ENCODE results near the gene RNF8. TPM values are rescaled to one million over a fixed set of nuclear protein-coding genes. Genes with fewer than 3 reads are reported as not detected.
"Not testable (repeated sequence)": the region's sequence is repeated elsewhere in the genome, so short reads cannot be mapped to it uniquely, and the experiment has no call there.

Gene RNF8
- total RNA-seq, 1 experiment from 2014 or later = 22.0 TPM

DNA sequence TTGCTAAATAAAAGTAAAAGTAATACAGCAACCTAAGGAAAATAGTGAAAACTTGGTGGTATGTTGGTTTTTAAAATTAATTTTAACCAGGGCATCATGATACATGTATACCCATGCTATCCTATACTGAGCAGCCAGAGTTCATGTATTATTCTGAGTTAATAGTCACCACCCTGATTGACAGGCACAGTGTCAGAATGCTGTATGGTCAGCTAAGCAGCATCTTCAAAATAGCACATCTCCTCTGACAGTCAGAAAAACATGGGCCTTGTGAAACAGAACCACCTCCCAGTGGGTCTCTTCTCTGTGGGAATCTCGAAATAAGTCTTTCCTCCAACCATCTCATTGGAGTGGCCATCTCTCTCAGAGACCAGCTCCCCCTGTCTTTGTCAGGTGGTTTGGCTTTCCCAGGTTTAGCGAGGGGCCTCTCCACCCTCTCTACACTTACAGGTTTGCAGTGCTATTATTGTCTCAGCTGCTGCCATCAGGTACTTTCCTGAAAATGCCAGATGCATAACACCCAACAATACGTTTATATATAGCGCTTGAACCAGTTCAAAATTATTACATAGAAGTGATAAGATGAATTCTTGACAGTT, 47.1 kb upstream of the RNF8 start:
- intact Hi-C loops (cut with micrococcal nuclease) = no loop called here
- Mint-ChIP-seq H3K27me3 (ENCODE audit: insufficient read depth, unreplicated experiment) (no peaks in the 10 kb centered on the region), H3K9me3 (ENCODE audit: unreplicated experiment) (no peaks in the 10 kb centered on the region), H3K27ac (ENCODE audit: low read depth, unreplicated experiment) (no peak overlapping the region), H3K4me1 (ENCODE audit: insufficient read depth, unreplicated experiment) (no peaks in the 10 kb centered on the region), H3K36me3 (ENCODE audit: insufficient read depth, unreplicated experiment) (peaks cover 32% of the 10 kb centered on the region), H3K4me3 (ENCODE audit: unreplicated experiment) (no peak overlapping the region)
- no TSS peak for BruUV-seq (replicated peaks)
- ChIA-PET CTCF (interaction anchor here (0.5 to 2.4 kb wide), 2 partner anchors 19 to 75 kb away, joined by 3 to 15 read pairs; no protein-coding TSS in a partner anchor), POLR2A (interaction anchor here (1.1 kb wide), 1 partner anchor 20 kb away, joined by 3 read pairs; no protein-coding TSS in a partner anchor)
- TF ChIP-seq, protein P1, sequence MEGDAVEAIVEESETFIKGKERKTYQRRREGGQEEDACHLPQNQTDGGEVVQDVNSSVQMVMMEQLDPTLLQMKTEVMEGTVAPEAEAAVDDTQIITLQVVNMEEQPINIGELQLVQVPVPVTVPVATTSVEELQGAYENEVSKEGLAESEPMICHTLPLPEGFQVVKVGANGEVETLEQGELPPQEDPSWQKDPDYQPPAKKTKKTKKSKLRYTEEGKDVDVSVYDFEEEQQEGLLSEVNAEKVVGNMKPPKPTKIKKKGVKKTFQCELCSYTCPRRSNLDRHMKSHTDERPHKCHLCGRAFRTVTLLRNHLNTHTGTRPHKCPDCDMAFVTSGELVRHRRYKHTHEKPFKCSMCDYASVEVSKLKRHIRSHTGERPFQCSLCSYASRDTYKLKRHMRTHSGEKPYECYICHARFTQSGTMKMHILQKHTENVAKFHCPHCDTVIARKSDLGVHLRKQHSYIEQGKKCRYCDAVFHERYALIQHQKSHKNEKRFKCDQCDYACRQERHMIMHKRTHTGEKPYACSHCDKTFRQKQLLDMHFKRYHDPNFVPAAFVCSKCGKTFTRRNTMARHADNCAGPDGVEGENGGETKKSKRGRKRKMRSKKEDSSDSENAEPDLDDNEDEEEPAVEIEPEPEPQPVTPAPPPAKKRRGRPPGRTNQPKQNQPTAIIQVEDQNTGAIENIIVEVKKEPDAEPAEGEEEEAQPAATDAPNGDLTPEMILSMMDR (IDR thresholded peaks at IDR 0.05; ENCODE audit: unreplicated experiment) = no peak
- DNase-seq (ENCODE audit: unreplicated experiment) = no peak

DNA sequence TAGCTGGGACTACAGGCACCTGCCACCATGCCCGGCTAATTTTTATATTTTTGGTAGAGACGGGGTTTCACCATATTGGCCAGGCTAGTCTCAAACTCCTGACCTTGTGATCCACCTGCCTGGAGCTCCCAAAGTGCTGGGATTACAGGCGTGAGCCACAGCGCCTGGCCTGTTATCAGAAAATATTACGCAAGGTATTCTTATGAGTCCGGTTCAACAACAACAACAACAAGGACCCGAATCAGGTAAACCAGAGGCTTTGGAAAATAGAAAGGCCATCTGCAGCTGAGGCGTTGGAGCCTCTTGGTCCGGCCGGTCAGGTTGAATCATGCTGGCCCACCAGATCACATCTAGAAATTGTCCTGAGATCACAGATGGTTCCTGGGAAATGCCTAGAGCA, 46.3 kb upstream of the RNF8 start:
- BruUV-seq (replicated peaks); H3K4me1 Mint-ChIP-seq (ENCODE audit: insufficient read depth, unreplicated experiment); H3K27me3 Mint-ChIP-seq (ENCODE audit: insufficient read depth, unreplicated experiment); H3K9me3 Mint-ChIP-seq (ENCODE audit: unreplicated experiment); H3K27ac Mint-ChIP-seq (ENCODE audit: low read depth, unreplicated experiment); POLR2A ChIA-PET; intact Hi-C loops (cut with micrococcal nuclease); H3K4me3 Mint-ChIP-seq (ENCODE audit: unreplicated experiment); DNase-seq (ENCODE audit: unreplicated experiment): not testable (repeated sequence)
- CTCF ChIA-PET = interaction anchor here (0.5 kb wide), 1 partner anchor 76 kb away, joined by 3 read pairs; no protein-coding TSS in a partner anchor
- peaks cover 28% of the 10 kb centered on the region for H3K36me3 Mint-ChIP-seq (ENCODE audit: insufficient read depth, unreplicated experiment)

DNA sequence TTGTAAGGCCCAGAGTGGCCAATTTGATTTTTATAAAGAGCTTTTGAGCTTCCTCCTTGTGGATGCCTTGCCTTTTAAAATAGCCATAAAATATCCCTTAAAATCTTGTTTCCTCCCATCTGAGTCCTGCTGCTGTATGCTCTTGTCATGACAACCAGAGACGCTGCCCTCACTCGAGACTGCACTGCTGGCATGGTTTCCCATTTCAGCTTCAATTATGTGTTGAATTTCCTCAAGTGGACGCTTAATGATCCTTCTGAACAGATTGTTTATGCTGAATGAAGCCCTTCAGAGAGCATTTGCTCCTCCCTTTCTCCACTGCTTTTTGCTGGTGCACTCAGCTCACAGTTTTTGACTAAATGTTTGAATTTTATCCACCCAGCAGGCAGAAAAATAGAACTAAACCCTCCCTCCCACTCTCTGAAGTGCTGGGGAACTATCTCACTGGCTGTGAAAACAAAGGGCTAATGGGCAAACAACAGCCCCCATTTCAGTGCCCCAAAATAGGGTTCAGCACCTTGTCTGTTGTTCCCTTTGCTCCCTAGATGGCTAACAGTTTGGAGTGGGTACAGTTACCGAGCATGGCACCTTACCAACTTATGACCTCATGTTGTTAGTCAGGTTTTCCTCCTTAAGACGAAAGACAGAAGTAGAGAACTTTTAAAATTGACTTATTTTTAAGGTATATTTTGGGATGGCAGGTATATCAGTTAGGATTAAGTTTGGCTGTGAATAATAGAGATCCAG, 45.5 kb upstream of the RNF8 start:
- BruUV-seq (replicated peaks) = no TSS peak
- ChIA-PET CTCF (interaction anchor here (0.6 kb wide), 3 partner anchors 22 to 1365 kb away, joined by 3 read pairs; no protein-coding TSS in a partner anchor), POLR2A (interaction anchor here (0.6 kb wide), 1 partner anchor 12 kb away, joined by 3 read pairs; no protein-coding TSS in a partner anchor)
- H3K36me3 Mint-ChIP-seq (ENCODE audit: insufficient read depth, unreplicated experiment) = peaks cover 24% of the 10 kb centered on the region
- no peak overlapping the region for H3K4me3 Mint-ChIP-seq (ENCODE audit: unreplicated experiment)
- no peaks in the 10 kb centered on the region for H3K27me3 Mint-ChIP-seq (ENCODE audit: insufficient read depth, unreplicated experiment)
- H3K4me1 Mint-ChIP-seq (ENCODE audit: insufficient read depth, unreplicated experiment) = no peaks in the 10 kb centered on the region
- no peak overlapping the region for H3K27ac Mint-ChIP-seq (ENCODE audit: low read depth, unreplicated experiment)
- DNase-seq (ENCODE audit: unreplicated experiment) = no peak
- no peaks in the 10 kb centered on the region for H3K9me3 Mint-ChIP-seq (ENCODE audit: unreplicated experiment)
- intact Hi-C loops (cut with micrococcal nuclease) = no loop called here
- TF ChIP-seq, protein P1 (IDR thresholded peaks at IDR 0.05; ENCODE audit: unreplicated experiment) = no peak

DNA sequence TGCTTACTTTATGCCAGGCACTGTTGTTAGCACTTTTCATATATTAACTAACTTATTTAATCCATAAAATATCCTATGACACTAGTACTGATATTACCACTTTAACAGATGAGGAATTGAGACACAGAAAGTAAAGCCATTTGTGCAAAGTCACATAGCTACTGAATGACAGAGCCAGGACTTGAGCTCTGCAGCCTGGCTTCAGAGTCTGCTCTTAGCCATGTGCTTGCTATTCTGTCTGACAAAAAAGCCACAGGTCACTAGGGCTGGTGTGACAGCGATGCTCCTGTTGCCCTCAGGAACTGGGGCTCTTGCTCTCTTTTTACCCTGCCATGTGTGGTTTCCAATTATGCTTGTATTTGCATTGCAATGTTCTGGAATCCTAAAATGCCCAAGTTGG, 44.7 kb upstream of the RNF8 start:
- BruUV-seq (replicated peaks) = no TSS peak
- intact Hi-C loops (cut with micrococcal nuclease) = no loop called here
- POLR2A ChIA-PET = interaction anchor here (0.6 kb wide), 1 partner anchor 11 kb away, joined by 3 read pairs; no protein-coding TSS in a partner anchor

More for the DNA sequence above, 44.7 kb upstream of the RNF8 start:
- H3K4me1 Mint-ChIP-seq (ENCODE audit: insufficient read depth, unreplicated experiment) = no peaks in the 10 kb centered on the region
- peaks cover 19% of the 10 kb centered on the region for H3K36me3 Mint-ChIP-seq (ENCODE audit: insufficient read depth, unreplicated experiment)
- H3K9me3 Mint-ChIP-seq (ENCODE audit: unreplicated experiment) = no peaks in the 10 kb centered on the region
- H3K4me3 Mint-ChIP-seq (ENCODE audit: unreplicated experiment) = no peak overlapping the region
- TF ChIP-seq, protein P1 (IDR thresholded peaks at IDR 0.05; ENCODE audit: unreplicated experiment) = no peak
- H3K27me3 Mint-ChIP-seq (ENCODE audit: insufficient read depth, unreplicated experiment) = no peaks in the 10 kb centered on the region
- CTCF ChIA-PET = interaction anchor here (0.6 to 8.7 kb wide), 2 partner anchors 16 to 1364 kb away, joined by 3 to 62 read pairs; no protein-coding TSS in a partner anchor
- DNase-seq (ENCODE audit: unreplicated experiment) = no peak
- no peak overlapping the region for H3K27ac Mint-ChIP-seq (ENCODE audit: low read depth, unreplicated experiment)
